GM21390 (cell line): ENCODE measurements around the gene ADGRF3.
"Not testable (repeated sequence)": the region's sequence is repeated elsewhere in the genome, so short reads cannot be mapped to it uniquely, and the experiment has no call there.

Experiments used
- ATAC-seq: cut with Tn5 transposase; IDR thresholded peaks from one replicate; pipeline ENCODE4 v1.9.1; 2021; ENCODE audit not compliant: unreplicated experiment

The ADGRF3 gene

GRCh38 chr2:26318950-26319349 is 27.6 kb downstream of the ADGRF3 start:
- ATAC-seq = no peak

- no peak for ATAC-seq
Observed at GRCh38 chr2:26317377-26318105, 29.0 kb downstream of the ADGRF3 start.

GRCh38 chr2:26316845-26317244 is 29.7 kb downstream of the ADGRF3 start:
- ATAC-seq = no peak

- ATAC-seq = no peak
Observed at GRCh38 chr2:26316041-26316440, 30.5 kb downstream of the ADGRF3 start.

- ATAC-seq = no peak
Observed at GRCh38 chr2:26314243-26314642, 32.3 kb downstream of the ADGRF3 start.

GRCh38 chr2:26313446-26313845 is 33.1 kb downstream of the ADGRF3 start:
- no peak for ATAC-seq

GRCh38 chr2:26312471-26312870 is 34.1 kb downstream of the ADGRF3 start:
- ATAC-seq = no peak

GRCh38 chr2:26309921-26310320 is 36.7 kb downstream of the ADGRF3 start:
- ATAC-seq = no peak

GRCh38 chr2:26305540-26305939 is 41.0 kb downstream of the ADGRF3 start:
- ATAC-seq = no peak

- ATAC-seq = not testable (repeated sequence)
Observed at GRCh38 chr2:26305094-26305493, 41.5 kb downstream of the ADGRF3 start.

- ATAC-seq = no peak
Observed at GRCh38 chr2:26302846-26303245, 43.7 kb downstream of the ADGRF3 start.

- ATAC-seq = no peak
Observed at GRCh38 chr2:26300234-26300925, 46.2 kb downstream of the ADGRF3 start.

- ATAC-seq = no peak
Observed at GRCh38 chr2:26299471-26300101, 47.0 kb downstream of the ADGRF3 start.

GRCh38 chr2:26298638-26299393 is 47.8 kb downstream of the ADGRF3 start:
- ATAC-seq = no peak

- no peak for ATAC-seq
Observed at GRCh38 chr2:26298286-26298637, 48.3 kb downstream of the ADGRF3 start.

- no peak for ATAC-seq
Observed at GRCh38 chr2:26297061-26297460, 49.5 kb downstream of the ADGRF3 start.

- ATAC-seq = no peak
Observed at GRCh38 chr2:26295511-26295910, 51.1 kb downstream of the ADGRF3 start.

GRCh38 chr2:26292646-26293045 is 53.9 kb downstream of the ADGRF3 start:
- ATAC-seq = no peak

GRCh38 chr2:26290001-26290400 is 56.6 kb downstream of the ADGRF3 start:
- ATAC-seq = no peak

GRCh38 chr2:26285931-26286330 is 60.7 kb downstream of the ADGRF3 start:
- no peak for ATAC-seq

- ATAC-seq = no peak
Observed at GRCh38 chr2:26284132-26284531, 62.5 kb downstream of the ADGRF3 start.
